GM18520 (cell line): ENCODE results near the gene SOD1.
"Not testable (repeated sequence)": the region's sequence is repeated elsewhere in the genome, so short reads cannot be mapped to it uniquely, and the experiment has no call there.

Source experiments
- ATAC-seq: cut with Tn5 transposase; IDR thresholded peaks from one replicate; pipeline ENCODE4 v1.9.1; 2021; ENCODE audit not compliant: unreplicated experiment

Gene SOD1

DNA sequence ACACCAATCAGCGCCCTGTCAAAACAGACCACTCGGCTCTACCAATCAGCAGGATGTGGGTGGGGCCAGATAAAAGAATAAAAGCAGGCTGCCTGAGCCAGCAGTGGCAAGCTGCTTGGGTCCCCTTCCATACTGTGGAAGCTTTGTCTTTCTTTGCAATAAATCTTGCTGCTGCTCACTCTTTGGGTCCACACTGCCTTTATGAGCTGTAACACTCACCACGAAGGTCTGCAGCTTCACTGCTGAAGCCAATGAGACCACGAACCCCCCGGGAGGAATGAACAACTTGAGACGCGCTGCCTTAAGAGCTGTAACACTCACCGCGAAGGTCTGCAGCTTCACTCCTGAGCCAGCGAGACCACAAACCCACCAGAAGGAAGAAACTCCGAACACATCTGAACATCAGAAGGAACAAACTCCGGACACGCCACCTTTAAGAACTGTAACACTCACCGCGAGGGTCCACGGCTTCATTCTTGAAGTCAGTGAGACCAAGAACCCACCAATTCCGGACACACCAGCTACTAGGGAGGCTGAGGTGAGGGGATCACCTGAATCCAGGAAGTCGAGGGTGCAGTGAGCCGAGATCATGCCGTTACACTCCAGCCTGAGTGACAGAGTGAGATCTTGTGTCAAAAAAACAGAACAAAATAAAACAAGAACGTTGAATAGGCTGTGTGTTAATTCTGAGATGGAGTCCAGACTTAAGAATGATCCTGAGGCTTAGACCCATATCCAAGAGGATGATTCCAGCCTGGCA, 4.5 kb upstream of the SOD1 start:
- ATAC-seq, result not testable (repeated sequence)

DNA sequence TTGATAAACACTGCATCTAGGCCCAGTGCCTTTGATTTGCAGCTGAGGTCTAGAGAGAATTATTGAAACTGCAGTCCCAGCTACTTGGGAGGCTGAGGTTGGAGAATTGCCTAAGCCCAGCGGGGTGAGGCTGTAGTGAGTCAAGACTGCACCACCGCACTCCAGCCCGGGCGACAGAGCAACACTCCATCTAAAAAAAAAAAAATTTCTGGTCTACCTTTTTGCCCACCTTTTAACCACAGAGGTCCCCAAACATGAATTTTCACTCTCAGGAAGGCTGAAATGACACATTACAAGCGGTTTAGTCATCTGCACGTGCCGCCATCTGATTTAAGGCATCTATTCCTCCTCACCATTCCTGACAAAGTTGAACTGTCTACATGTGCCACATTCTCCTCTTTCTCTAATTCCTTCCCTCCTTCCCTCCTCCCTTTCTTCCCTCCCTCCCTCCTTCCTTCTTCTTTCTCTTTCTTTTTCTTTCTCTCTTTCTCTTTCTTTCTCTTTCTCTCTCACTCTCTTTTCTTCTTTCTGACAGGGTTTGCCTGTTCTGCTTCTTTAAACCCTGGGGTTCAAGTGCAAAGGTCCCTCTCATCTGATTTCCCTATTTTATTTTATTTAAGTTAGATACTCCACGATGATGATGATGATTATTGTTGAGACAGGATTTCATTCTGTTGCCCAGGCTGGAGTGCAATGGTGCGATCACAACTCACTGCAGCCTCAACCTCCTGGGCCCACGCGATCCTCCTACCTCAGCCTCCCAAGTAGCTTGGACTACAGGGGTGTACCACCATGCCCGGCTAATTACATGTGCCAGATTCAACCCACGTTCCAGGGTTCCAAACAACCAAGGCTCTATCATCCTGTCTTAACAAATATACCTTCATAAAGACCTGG, 3.0 kb upstream of the SOD1 start:
- no peak for ATAC-seq

DNA sequence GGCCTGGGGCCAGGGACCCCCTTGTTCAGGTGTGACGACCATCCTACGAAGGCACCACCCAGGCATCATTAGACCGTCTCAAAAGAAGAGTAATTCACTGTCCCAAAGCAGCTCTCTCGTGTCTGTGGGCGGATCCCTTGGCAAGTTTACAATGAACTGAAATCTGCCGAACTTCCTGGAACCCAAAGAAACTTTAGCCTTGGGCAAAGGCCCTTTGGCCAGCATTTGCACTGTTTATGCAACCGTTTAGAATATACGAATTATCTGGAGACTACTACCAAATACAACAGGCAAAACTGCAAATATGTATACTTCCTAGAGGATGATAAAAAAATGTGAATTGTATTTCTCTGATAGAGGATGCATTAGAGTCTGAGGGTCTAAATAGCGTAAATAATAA, 1.4 kb upstream of the SOD1 start:
- no peak for ATAC-seq

DNA sequence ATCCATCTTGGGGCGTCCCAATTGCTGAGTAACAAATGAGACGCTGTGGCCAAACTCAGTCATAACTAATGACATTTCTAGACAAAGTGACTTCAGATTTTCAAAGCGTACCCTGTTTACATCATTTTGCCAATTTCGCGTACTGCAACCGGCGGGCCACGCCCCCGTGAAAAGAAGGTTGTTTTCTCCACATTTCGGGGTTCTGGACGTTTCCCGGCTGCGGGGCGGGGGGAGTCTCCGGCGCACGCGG, 282 bp upstream of the SOD1 start:
- ATAC-seq, result no peak

DNA sequence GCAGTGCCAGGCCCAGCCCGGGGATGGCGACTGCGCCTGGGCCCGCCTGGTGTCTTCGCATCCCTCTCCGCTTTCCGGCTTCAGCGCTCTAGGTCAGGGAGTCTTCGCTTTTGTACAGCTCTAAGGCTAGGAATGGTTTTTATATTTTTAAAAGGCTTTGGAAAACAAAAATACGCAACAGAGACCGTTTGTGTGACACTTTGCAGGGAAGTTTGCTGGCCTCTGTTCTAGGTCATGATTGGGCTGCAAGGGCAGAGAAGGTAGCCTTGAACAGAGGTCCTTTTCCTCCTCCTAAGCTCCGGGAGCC, 719 bp downstream of the SOD1 start:
- ATAC-seq, result peak; percentile 9

DNA sequence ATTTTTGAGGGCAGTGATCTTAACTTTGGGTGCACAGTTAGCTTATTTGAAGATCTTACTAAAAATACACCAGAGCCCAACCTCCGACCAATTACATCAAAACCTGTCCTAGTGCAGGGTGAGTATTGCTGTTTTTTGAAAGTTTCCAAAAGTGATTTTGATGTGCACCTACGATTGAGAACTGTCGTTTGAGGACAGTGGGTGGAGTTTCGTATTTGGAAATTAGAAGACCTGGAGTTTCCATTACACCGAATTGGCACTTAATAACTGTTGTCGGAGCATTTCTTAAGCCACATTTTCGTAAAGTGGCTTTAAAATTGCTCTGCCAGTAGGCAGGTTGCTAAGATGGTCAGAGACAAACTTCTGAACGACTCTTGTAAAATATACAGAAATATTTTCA, 1.1 kb downstream of the SOD1 start:
- ATAC-seq, result no peak

DNA sequence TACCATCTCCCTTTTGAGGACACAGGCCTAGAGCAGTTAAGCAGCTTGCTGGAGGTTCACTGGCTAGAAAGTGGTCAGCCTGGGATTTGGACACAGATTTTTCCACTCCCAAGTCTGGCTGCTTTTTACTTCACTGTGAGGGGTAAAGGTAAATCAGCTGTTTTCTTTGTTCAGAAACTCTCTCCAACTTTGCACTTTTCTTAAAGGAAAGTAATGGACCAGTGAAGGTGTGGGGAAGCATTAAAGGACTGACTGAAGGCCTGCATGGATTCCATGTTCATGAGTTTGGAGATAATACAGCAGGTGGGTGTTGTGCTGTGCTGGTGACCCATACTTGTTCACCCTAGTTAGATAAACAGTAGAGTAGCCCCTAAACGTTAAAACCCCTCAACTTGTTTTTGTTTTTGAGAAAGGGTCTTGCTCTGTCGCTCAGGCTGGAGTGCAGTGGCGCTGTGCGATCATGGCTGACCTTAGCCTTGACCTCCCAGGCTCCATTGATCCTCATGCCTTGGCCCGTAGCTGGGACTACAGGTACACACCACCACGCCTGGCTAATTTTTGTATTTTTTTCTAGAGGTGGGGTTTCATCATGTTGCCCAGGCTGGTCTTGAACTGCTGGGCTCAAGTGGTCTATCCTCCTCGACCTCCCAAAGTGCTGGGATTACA, 4.2 kb downstream of the SOD1 start:
- ATAC-seq, result no peak

DNA sequence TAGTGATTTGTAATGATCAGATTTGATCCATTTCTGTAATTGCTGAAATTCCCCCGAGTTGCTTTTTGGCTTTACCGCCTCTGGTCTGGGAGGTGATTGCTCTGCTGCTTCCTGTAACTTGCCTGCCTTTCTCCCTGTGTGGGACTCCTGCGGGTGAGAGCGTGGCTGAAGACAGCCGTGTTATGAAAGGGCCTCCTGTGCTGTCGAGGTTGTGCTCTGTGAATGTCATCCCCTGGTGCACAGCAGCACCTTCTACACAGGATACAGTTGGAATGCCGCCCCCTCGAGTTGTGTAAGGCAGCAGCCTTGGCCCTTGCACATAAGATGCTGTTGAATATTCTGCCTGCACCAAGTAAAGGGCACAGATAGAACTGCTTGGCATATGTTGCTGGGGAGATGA, 5.9 kb downstream of the SOD1 start:
- ATAC-seq, result no peak

DNA sequence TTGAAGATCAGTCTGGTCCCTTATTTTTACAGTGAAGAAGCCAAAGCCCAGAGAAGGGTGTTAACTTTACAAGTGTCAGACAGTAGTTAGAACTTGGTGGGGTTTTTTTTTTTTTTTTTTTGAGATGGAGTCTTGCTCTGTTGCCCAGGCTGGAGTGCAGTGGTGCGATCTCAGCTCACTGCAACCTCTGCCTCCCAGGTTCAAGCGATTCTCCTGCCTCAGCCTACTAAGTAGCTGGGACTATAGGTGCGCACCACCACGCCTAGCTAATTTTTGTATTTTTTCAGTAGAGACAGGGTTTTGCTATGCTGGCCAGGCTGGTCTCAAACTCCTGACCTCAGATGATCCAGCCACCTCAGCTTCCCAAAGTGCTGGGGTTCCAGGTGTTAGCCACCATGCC, 6.4 kb downstream of the SOD1 start:
- ATAC-seq, result not testable (repeated sequence)

DNA sequence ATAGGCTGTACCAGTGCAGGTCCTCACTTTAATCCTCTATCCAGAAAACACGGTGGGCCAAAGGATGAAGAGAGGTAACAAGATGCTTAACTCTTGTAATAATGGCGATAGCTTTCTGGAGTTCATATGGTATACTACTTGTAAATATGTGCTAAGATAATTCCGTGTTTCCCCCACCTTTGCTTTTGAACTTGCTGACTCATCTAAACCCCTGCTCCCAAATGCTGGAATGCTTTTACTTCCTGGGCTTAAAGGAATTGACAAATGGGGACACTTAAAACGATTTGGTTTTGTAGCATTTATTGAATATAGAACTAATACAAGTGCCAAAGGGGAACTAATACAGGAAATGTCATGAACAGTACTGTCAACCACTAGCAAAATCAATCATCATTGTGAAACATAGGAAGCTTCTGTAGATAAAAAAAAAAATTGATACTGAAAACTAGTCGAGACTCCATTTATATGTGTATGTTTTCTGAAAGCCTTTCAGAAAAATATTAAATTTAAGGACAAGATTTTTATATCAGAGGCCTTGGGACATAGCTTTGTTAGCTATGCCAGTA, 7.0 kb downstream of the SOD1 start:
- peak; percentile 40 for ATAC-seq

DNA sequence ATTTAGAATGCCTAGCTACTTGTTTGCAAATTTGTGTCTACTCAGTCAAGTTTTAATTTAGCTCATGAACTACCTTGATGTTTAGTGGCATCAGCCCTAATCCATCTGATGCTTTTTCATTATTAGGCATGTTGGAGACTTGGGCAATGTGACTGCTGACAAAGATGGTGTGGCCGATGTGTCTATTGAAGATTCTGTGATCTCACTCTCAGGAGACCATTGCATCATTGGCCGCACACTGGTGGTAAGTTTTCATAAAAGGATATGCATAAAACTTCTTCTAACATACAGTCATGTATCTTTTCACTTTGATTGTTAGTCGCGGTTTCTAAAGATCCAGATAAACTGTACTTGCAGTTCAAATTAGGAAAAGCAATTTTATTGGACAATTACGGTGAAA, 7.6 kb downstream of the SOD1 start:
- ATAC-seq, result peak; percentile 7

DNA sequence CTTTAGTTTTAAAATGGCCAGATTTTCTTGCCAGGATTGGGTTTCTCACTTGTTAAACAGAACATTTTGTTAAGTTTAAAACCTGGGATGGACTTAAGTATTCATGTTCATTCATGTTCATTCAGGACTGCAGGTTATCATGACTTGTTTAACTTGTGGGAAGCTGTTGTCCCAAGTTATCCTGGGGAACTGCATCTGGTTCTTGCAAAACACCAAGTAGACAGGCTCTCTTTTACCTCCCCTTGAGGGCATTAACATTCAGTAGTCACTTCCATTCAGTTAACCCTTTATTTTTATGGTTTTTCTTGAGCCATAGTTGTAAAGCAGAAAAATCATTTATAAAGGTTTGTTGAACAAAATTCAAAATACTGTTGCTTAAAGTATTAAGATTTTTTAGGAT, 8.1 kb downstream of the SOD1 start:
- no peak for ATAC-seq

DNA sequence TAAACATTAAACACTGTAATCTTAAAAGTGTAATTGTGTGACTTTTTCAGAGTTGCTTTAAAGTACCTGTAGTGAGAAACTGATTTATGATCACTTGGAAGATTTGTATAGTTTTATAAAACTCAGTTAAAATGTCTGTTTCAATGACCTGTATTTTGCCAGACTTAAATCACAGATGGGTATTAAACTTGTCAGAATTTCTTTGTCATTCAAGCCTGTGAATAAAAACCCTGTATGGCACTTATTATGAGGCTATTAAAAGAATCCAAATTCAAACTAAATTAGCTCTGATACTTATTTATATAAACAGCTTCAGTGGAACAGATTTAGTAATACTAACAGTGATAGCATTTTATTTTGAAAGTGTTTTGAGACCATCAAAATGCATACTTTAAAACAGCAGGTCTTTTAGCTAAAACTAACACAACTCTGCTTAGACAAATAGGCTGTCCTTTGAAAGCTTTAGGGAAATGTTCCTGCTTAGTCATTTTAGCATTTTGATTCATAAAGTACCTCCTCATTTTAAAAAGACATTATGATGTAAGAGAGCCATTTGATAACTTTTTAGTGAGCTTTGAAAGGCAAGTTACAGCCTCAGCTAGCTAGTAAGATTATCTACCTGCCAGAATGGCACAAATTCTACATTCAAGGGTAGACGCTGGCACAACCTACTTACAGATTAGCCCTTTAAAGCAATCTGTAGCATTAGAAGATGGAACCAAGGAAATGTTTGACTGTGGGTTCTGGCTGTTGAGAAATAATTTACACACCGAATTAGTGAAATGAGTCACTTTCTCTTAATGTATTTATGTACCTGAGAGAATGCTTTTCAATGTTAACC, 9.4 kb downstream of the SOD1 start:
- ATAC-seq, result no peak

DNA sequence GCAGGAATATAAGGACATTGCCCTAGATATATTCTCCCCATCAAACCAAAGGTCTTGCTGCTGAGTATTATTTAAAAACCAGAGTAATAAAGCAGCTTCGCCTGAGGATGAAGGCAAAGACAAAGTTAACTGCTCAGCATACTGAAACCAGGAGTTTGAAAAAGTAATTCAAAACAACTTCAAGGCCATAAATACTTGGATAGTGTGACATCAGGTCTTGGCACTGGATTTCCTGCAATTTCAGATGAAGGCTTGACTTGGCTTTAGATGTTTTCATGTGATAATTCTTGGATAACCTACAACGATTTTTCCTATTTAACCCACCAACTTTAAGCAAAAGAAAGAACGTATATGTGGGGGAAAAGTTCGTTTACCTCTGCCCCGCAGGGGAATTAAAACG, 10.6 kb downstream of the SOD1 start:
- no peak for ATAC-seq

DNA sequence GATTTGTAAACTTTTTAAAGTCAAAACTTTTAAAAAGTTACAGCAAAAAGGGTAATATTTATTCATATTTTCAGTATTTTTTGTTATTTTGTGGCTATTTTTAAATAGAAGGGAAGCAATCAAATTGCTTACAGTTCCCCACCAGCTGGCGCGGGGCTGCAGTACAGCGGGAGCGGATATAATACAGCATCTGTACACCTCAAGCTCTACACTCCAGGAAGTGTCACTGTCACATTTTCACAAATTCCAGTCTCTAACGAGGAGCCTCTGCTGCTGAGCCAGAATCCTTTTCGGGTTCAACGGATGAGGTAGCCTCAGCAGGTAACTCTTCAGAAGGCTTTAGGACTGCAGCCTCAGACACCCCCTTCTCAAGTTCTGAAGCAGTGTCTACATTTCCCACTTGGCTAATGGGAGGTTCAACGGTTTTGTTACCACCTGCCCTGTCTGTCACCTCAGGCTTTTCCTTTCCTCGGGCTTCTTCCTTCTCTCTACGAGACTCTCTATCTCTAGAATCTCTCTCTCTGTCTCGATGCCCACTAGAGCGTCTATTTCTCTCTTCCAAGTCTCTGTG, 11.7 kb downstream of the SOD1 start:
- ATAC-seq, result no peak

DNA sequence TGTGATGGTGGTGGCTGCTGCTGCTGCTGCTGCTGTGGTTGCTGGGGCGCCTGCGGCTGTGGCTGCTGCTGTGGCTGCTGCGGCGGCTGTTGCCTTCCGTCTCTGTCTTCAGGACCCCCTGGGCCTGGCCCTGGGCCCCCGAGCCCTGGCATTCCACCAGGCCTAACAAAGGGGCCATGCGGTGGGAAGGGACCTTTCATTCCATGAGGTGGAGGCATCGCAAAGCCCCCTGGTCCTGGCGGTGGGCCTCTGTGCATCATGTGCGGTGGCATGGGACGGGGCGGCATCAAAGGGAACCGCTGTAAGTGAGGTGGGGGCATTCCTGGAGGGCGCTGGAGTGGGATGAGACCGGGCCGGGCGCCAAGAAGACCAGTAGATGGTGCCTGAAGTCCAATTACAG, 12.4 kb downstream of the SOD1 start:
- ATAC-seq, result no peak

DNA sequence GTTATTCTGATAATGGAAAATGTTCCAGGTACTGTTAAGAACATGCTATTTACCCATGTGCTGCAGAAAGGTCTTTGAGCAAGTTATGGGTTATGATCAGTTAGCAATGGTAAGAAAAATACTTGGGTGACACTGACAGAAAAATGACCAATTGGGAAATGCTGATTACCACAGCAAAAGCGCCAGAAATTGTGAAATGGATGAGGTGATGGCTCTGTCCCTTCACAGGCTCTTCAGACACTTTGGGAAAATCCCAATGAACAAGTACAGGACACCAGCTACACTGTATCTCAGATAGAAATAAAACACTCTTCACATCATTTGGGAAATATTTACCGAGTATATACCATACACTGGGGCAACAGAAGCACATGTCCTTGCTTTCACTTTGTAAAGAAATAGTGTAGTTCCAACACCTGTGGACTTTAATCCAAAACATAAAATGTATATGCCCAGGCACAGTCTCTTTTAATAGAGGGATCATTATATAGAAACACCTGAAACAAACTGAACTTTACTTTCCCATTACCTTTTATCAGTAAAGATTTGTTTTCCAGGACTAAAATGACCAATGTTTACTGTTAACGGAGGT, 13.9 kb downstream of the SOD1 start:
- ATAC-seq, result no peak

DNA sequence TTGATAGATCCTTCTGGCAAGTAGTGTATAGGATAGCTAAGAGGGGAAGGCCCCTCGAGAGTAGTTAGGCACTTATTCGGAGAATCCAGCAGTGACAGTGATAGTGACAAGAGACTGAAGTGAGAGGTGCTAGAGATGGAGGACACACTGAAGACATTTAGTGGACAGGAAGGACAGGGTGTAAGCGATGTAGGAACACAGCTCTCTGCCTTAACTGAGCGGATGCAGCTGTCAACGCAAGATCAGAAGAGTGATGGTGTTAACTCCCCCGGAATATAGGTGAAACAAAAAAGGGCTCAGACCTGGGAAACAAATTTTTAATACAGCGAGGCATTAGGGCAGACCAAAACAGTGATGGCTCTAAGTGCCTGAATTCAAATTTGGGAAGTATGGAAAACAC, 15.8 kb downstream of the SOD1 start:
- ATAC-seq, result no peak

DNA sequence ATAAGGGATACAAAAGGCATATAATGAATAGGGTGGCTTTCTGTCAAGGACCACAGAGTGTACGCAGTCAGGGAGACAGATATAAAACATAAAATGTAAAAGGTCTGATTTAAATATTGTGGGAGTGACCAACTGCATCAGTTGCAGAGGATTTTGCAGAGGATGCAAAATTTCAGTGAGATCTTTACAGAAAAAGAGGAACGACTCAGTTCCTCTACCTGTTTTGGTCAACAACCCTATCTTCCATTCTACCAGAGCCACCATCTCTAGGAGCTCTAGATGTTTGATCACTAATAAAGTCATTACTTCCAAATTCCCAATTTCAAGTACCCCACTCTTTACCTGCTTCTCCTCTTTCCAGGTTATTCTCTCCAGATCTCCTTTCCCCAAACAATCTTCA, 16.5 kb downstream of the SOD1 start:
- ATAC-seq, result no peak

DNA sequence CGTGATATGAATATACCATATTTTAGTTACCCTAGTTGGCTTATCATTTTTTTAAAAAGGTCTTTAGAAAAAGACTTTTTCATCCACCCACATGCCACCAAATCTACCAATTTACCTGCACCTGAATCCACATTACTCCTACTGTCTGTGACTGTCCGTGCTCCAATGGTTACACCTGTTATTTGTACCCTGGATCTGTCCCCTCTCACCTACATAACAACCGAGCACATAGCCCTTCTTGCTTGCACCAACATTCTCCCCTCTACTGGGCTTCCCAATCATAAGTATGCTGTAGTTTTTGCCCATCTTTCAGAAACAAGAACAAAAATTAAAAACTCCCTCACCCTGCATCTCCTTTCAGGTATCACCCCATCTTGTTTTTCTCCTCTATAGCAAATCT, 17.6 kb downstream of the SOD1 start:
- ATAC-seq, result no peak
